Neural cell (in vitro differentiated cells): ENCODE data around the gene USP53.

Experiments used
- CTCF ChIP-seq: fragments of 450-650 bp; IDR thresholded peaks from 2 replicates; pipeline ENCODE4 v1.5.1; 2014; ENCODE audit warnings: antibody characterized with exemption, mild to moderate bottlenecking, moderate library complexity; ENCODE audit not compliant: poor library complexity, severe bottlenecking
- EP300 ChIP-seq: fragments of 450-650 bp; conservative IDR thresholded peaks from 2 replicates; pipeline ENCODE4 v1.6.1; 2014; ENCODE audit warnings: antibody characterized with exemption, mild to moderate bottlenecking, moderate library complexity; ENCODE audit not compliant: poor library complexity, severe bottlenecking
- EZH2 ChIP-seq: fragments of 200-600, 300-800 bp; shearing (Covaris generic), sonication (generic); IDR thresholded peaks from 2 replicates; pipeline ENCODE4 v1.6.1; 2014; ENCODE audit warnings: antibody characterized with exemption, low read length, borderline replicate concordance, mild to moderate bottlenecking; ENCODE audit not compliant: insufficient read depth, poor library complexity, severe bottlenecking
- POLR2AphosphoS5 ChIP-seq: IDR thresholded peaks from 2 replicates; pipeline ENCODE4 v1.6.1; 2012
- SMC3 ChIP-seq: fragments of 450-650 bp; conservative IDR thresholded peaks from 2 replicates; pipeline ENCODE4 v1.6.1; 2014; ENCODE audit warnings: antibody characterized with exemption, mild to moderate bottlenecking, moderate library complexity; ENCODE audit not compliant: poor library complexity
- TAF1 ChIP-seq: IDR thresholded peaks from 2 replicates; pipeline ENCODE4 v1.6.1; 2012; ENCODE audit warnings: low read depth
- TF ChIP-seq, protein P1 (sequence below): IDR thresholded peaks from 2 replicates; pipeline ENCODE4 v1.6.1; 2012; ENCODE audit warnings: borderline replicate concordance

DNA sequence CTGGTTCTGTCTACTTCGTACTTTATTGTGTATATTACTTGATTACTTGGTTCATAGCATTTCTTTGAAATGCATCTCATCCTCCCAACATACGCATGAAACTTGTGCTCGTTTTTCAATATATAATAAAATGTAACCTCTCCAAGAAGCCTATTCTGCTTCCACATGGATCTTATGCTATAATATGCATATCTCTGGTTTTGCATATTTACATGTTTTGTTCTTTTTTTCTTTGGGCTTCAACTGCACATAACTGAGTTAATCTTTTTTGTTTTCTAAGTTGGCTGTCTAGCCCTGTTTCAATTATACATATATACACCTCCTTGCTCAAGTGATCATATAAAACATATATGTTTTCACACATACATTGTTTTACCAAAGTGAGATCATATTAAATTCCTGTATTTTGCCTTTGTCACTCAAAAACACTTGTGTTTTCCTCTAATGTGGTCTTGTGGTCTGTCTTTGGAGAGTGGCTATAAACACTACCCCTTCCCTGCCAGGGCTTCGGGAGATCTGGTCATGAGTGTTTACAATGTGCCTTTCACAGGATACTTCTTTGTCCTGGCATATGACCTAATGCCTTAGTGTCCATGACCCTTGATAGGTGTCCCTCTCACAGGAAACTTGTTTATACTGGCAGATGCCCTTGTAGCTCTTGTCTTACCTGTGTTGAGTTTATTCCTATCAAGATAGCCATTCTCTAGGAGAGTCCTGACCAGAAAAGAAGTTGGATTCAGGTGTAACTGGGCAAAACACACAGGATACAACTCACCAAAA, 17.6 kb downstream of the USP53 start:
- TF ChIP-seq EZH2 (no peak), CTCF (no peak), SMC3 (no peak), POLR2AphosphoS5 (no peak), EP300 (no peak), TAF1 (no peak)
- TF ChIP-seq, protein P1, sequence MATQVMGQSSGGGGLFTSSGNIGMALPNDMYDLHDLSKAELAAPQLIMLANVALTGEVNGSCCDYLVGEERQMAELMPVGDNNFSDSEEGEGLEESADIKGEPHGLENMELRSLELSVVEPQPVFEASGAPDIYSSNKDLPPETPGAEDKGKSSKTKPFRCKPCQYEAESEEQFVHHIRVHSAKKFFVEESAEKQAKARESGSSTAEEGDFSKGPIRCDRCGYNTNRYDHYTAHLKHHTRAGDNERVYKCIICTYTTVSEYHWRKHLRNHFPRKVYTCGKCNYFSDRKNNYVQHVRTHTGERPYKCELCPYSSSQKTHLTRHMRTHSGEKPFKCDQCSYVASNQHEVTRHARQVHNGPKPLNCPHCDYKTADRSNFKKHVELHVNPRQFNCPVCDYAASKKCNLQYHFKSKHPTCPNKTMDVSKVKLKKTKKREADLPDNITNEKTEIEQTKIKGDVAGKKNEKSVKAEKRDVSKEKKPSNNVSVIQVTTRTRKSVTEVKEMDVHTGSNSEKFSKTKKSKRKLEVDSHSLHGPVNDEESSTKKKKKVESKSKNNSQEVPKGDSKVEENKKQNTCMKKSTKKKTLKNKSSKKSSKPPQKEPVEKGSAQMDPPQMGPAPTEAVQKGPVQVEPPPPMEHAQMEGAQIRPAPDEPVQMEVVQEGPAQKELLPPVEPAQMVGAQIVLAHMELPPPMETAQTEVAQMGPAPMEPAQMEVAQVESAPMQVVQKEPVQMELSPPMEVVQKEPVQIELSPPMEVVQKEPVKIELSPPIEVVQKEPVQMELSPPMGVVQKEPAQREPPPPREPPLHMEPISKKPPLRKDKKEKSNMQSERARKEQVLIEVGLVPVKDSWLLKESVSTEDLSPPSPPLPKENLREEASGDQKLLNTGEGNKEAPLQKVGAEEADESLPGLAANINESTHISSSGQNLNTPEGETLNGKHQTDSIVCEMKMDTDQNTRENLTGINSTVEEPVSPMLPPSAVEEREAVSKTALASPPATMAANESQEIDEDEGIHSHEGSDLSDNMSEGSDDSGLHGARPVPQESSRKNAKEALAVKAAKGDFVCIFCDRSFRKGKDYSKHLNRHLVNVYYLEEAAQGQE: no peak
